Fibroblast of peridontal ligament (primary cell): ENCODE results near the gene ATPAF1.

Experiments used
- DNase-seq: peaks from one replicate; pipeline ENCODE4 v3.0.0-alpha.2; 2010; ENCODE audit errors: extremely low read depth

ATPAF1 gene

GRCh38 chr1:46592823-46593222 lies 75.3 kb downstream of the ATPAF1 start:
- DNase-seq = no peak

DNA sequence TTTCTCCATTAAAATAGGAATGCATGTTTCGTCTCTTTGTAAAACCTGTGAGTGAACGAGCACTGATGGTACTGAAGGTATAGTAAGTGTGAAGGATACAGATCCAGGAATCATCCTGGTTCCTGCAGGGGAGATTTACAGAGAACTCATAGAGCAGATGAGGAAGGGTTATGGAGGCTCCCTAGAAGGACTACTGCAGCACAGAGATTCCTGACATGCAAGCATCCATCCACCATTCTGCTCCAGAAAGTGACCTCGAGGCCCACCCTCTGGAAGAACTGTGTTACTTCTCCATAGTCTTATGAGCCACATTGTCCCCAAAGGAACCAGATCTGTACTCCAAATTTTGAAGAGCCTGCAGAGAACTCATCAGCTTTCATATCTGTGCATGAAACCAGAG lies 78.6 kb downstream of the ATPAF1 start:
- no peak for DNase-seq

GRCh38 chr1:46587069-46587468 lies 81.1 kb downstream of the ATPAF1 start:
- DNase-seq = no peak

DNA sequence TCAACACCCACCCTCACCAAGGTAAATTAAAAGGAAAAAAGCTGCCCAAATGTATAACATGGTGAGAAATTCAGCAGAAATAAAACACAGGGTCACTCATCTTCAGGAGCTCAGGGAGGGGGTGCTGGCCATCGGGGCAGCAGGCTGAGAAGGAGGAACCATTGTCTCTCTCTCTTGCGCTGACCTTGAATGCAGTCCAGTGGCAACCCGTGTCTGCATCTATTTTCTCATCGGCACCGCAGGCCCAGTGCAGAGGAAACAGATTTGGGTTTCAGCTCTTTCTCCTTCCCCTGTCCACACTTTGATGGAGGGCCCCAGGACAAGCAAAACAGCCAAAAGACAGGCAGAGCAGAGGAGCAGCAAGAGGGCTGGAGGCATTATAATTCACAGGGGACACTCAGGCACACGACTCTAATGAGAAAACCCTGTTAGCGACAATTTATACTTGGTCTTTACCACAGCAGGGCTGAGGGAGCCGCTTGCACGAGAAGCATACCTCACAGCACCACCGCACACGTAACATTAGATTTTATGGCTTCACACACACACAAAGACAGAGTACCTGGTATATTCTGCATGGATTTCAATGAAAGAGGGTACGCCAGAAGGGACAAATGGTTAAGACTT lies 82.7 kb downstream of the ATPAF1 start:
- DNase-seq = no peak

GRCh38 chr1:46583494-46583893 lies 84.7 kb downstream of the ATPAF1 start:
- DNase-seq = no peak

GRCh38 chr1:46582972-46583371 lies 85.2 kb downstream of the ATPAF1 start:
- no peak for DNase-seq
